GM23338 (cell line): ENCODE results near the gene HNRNPL.

Source experiments
- CREB1 ChIP-seq: fragments of 250-450 bp; sonication (Bioruptor Pico); IDR thresholded peaks from 2 replicates; pipeline ENCODE4 v1.5.0; 2020; ENCODE audit warnings: low read depth, mild to moderate bottlenecking, moderate library complexity
- CTCF ChIP-seq, 2 experiments: fragments of 200-600 bp in 1 of 2; sonication (generic) in 1 of 2; conservative IDR thresholded peaks; 2 replicates each; pipeline versions ENCODE4 v1.5.1 to v1.6.1; 2016 to 2017; ENCODE audit warnings: antibody characterized with exemption in 2 of 2, low read depth in 2 of 2, mild to moderate bottlenecking in 2 of 2, moderate library complexity in 1 of 2
- ETS1 ChIP-seq: IDR thresholded peaks from 2 replicates; pipeline ENCODE4 v1.6.1; 2016; ENCODE audit warnings: antibody characterized with exemption
- EZH2 ChIP-seq: fragments of 200-600 bp; sonication (generic); IDR thresholded peaks from one replicate; pipeline ENCODE4 v1.8.0; 2017; ENCODE audit warnings: antibody characterized with exemption, mild to moderate bottlenecking, low read depth; ENCODE audit not compliant: unreplicated experiment
- EZH2phosphoT487 ChIP-seq: fragments of 200-600 bp; sonication (generic); IDR thresholded peaks from one replicate; pipeline ENCODE4 v1.8.1; 2018; ENCODE audit warnings: antibody characterized with exemption; ENCODE audit not compliant: unreplicated experiment
- JUNB ChIP-seq: IDR thresholded peaks from one replicate; pipeline ENCODE4 v1.6.1; 2016; ENCODE audit warnings: antibody characterized with exemption; ENCODE audit not compliant: unreplicated experiment
- NANOG ChIP-seq: IDR thresholded peaks from 2 replicates; pipeline ENCODE4 v1.6.1; 2016; ENCODE audit warnings: antibody characterized with exemption, borderline replicate concordance
- POLR2AphosphoS5 ChIP-seq: IDR thresholded peaks from 2 replicates; pipeline ENCODE4 v1.6.1; 2016; ENCODE audit warnings: antibody characterized with exemption, low read depth
- REST ChIP-seq: IDR thresholded peaks from one replicate; pipeline ENCODE4 v1.6.1; 2018; ENCODE audit warnings: antibody characterized with exemption; ENCODE audit not compliant: unreplicated experiment
- STAT1 ChIP-seq: IDR thresholded peaks from one replicate; pipeline ENCODE4 v1.6.1; 2016; ENCODE audit warnings: antibody characterized with exemption; ENCODE audit not compliant: unreplicated experiment
- ZNF331 ChIP-seq: fragments of 250-450 bp; sonication (Bioruptor Pico); IDR thresholded peaks from 2 replicates; pipeline ENCODE4 v1.5.0; 2020; ENCODE audit warnings: low read depth, mild to moderate bottlenecking, moderate library complexity
- ZNF462 ChIP-seq: fragments of 250-450 bp; sonication (Bioruptor Pico); IDR thresholded peaks from 2 replicates; pipeline ENCODE4 v1.5.0; 2020; ENCODE audit warnings: mild to moderate bottlenecking, moderate library complexity

GRCh38 chr19:38815059-38816001 is 34.5 kb downstream of the HNRNPL start:
- TF ChIP-seq CTCF (conservative IDR thresholded peaks at IDR 0.05; ENCODE audit: low read depth in 2 of 2) (no peak), CREB1 (CRISPR knock-in tag) (no peak), POLR2AphosphoS5 (no peak), ZNF331 (CRISPR knock-in tag) (no peak), NANOG (no peak), REST (no peak), EZH2 (no peak), STAT1 (no peak), EZH2phosphoT487 (no peak), JUNB (no peak), ZNF462 (CRISPR knock-in tag) (no peak), ETS1 (no peak)
